Stimulated activated CD8-positive, alpha-beta memory T cell treated with anti-CD3 and anti-CD28 coated beads, Interleukin-15, amount 100 ng/mL, for 24 hours (primary cell): ENCODE results near the gene KRT16.
"Not testable (repeated sequence)": the region's sequence is repeated elsewhere in the genome, so short reads cannot be mapped to it uniquely, and the experiment has no call there.

ENCODE experiments used
- DNase-seq: peaks from one replicate; pipeline ENCODE4 v3.0.0-alpha.2; 2020; ENCODE audit warnings: low read depth

Gene KRT16

GRCh38 chr17:41583137-41584127, 29.1 kb downstream of the KRT16 start:
- DNase-seq, result no peak

- not testable (repeated sequence) for DNase-seq
These were observed 30.3 kb downstream of the KRT16 start for GRCh38 chr17:41582061-41582968.

- DNase-seq, result no peak
These were observed 31.1 kb downstream of the KRT16 start for GRCh38 chr17:41581366-41582060.

GRCh38 chr17:41580687-41581365, 31.7 kb downstream of the KRT16 start:
- no peak for DNase-seq

- DNase-seq, result no peak
These were observed 32.4 kb downstream of the KRT16 start for GRCh38 chr17:41580244-41580575.

- peak; percentile 21 for DNase-seq
These were observed 32.9 kb downstream of the KRT16 start for GRCh38 chr17:41579484-41580243.

- DNase-seq, result no peak
These were observed 33.6 kb downstream of the KRT16 start for GRCh38 chr17:41578971-41579370.

GRCh38 chr17:41578538-41578937, 34.0 kb downstream of the KRT16 start:
- no peak for DNase-seq

- DNase-seq, result not testable (repeated sequence)
These were observed 35.8 kb downstream of the KRT16 start for GRCh38 chr17:41576740-41577139.

GRCh38 chr17:41575336-41575735, 37.2 kb downstream of the KRT16 start:
- DNase-seq, result no peak

GRCh38 chr17:41571561-41572434, 40.8 kb downstream of the KRT16 start, which contains the start of gene KRT9:
Gene KRT9, minus strand, starts transcription at chr17:41572059. Its CDS starts 67 bp downstream, at chr17:41571992.
- no peak for DNase-seq

GRCh38 chr17:41567317-41567716, 45.2 kb downstream of the KRT16 start:
- DNase-seq, result no peak

GRCh38 chr17:41565338-41565737, 47.2 kb downstream of the KRT16 start:
- no peak for DNase-seq

- DNase-seq, result no peak
These were observed 48.9 kb downstream of the KRT16 start for GRCh38 chr17:41563607-41564170.

GRCh38 chr17:41561554-41561953, 51.0 kb downstream of the KRT16 start:
- no peak for DNase-seq
